ENCODE measurements around the gene GPR26. TPM values are rescaled to one million over a fixed set of nuclear protein-coding genes. Genes with fewer than 3 reads are reported as not detected.

The GPR26 gene
- total and polyA plus RNA-seq, 12 donors = not detected

DNA sequence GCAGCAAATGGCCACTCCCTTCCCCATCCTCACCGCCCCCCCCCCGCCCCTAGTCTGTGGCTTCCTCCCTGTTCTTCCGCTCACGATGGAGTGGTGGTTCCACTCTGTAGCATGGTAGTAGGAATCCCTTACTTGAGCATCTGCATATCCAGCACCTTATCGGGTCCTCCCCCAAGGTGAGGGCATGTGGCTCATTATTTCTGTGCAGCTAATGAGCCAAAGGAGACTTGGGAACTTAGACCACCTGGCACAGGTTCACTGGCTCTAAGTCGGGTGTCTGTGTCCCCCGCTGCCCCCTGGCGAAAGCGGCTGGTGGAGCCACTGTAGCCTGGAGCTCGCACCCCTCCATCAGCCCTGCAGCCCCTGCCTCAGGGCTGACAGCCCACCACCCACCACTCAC, 22.8 kb upstream of the GPR26 start:
- intact Hi-C loops (cut with DNase I) = no loop called here
- H3K4me1 ChIP-seq (replicated peaks in 1 of 2) = no peaks in the 10 kb centered on the region
- H3K27ac ChIP-seq = no peak overlapping the region
- WGBS, 4 donors = 46 to 73% (median 66%) methylated on average over 3 to 10 of the region's 10 CpGs
- no peak overlapping the region for H3K4me3 ChIP-seq
- H3K9me3 ChIP-seq (replicated peaks in 1 of 3) = no peaks in the 10 kb centered on the region
- peaks cover 6% of the 10 kb centered on the region for H3K27me3 ChIP-seq
- no peaks in the 10 kb centered on the region for H3K36me3 ChIP-seq (replicated peaks in 1 of 2)
- no peak for TF ChIP-seq POLR2A (IDR thresholded peaks at IDR 0.05)
- TF ChIP-seq, protein P1, sequence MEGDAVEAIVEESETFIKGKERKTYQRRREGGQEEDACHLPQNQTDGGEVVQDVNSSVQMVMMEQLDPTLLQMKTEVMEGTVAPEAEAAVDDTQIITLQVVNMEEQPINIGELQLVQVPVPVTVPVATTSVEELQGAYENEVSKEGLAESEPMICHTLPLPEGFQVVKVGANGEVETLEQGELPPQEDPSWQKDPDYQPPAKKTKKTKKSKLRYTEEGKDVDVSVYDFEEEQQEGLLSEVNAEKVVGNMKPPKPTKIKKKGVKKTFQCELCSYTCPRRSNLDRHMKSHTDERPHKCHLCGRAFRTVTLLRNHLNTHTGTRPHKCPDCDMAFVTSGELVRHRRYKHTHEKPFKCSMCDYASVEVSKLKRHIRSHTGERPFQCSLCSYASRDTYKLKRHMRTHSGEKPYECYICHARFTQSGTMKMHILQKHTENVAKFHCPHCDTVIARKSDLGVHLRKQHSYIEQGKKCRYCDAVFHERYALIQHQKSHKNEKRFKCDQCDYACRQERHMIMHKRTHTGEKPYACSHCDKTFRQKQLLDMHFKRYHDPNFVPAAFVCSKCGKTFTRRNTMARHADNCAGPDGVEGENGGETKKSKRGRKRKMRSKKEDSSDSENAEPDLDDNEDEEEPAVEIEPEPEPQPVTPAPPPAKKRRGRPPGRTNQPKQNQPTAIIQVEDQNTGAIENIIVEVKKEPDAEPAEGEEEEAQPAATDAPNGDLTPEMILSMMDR (IDR thresholded peaks at IDR 0.05) = no peak
- peak in 2 of 7 donors; percentile 2 to 39 for DNase-seq

DNA sequence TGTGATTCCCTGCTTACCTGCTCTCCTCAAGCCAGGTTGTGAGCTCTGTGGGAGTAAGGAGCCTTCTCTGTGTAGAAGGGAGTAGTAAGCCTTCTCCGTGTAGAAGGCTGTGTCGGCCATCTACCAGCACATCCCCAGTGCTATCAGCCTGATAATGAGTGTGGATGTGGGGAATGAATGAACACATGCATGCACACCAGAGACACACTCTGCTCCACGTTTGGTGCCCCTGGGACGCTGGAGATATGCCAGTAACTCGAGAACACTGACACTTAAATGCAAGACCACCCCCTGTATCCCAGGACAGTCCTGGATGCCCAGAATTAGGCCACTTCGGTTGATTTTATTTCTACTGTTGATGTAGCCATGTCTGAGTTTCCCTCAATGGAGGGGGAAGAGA, 21.1 kb upstream of the GPR26 start:
- peak in 1 of 7 donors; percentile 7 for DNase-seq
- intact Hi-C loops (cut with DNase I) = no loop called here
- 49 to 68% (median 58%) methylated on average over 6 of the region's 6 CpGs for WGBS, 4 donors
- no peaks in the 10 kb centered on the region for H3K4me1 ChIP-seq (replicated peaks in 1 of 2)
- no peaks in the 10 kb centered on the region for H3K9me3 ChIP-seq (replicated peaks in 1 of 3)
- no peak overlapping the region for H3K27ac ChIP-seq
- peaks cover 6% of the 10 kb centered on the region for H3K27me3 ChIP-seq
- H3K36me3 ChIP-seq (replicated peaks in 1 of 2) = no peaks in the 10 kb centered on the region
- no peak overlapping the region for H3K4me3 ChIP-seq
- TF ChIP-seq, protein P1 (IDR thresholded peaks at IDR 0.05) = no peak
- TF ChIP-seq POLR2A (IDR thresholded peaks at IDR 0.05) = no peak

DNA sequence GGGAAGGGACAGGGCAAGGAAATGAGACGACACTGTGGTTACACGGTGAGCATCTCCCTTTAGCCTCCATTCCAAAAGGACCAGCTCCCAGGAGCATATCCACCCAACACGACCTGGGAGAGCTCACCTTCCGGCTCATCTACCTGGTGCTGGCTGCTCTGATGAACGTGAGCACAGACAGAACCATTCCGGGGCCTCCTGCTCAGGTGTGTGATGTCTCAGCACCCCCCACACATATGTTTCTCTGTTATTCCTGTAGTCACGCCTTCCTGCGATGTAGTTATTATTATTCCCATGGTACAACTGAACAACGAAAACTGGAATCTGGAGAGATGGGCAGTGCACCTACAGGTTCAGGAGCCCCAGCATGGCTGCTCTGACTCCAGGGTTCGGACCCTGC, 20.5 kb upstream of the GPR26 start:
- peaks cover 6% of the 10 kb centered on the region for H3K27me3 ChIP-seq
- intact Hi-C loops (cut with DNase I) = no loop called here
- H3K4me1 ChIP-seq (replicated peaks in 1 of 2) = no peaks in the 10 kb centered on the region
- H3K27ac ChIP-seq = no peak overlapping the region
- DNase-seq = peak in 1 of 7 donors; percentile 9
- H3K4me3 ChIP-seq = no peak overlapping the region
- TF ChIP-seq, protein P1 (IDR thresholded peaks at IDR 0.05) = no peak
- no peaks in the 10 kb centered on the region for H3K36me3 ChIP-seq (replicated peaks in 1 of 2)
- no peaks in the 10 kb centered on the region for H3K9me3 ChIP-seq (replicated peaks in 1 of 3)
- WGBS, 4 donors = 70 to 92% (median 74%) methylated on average over 6 to 10 of the region's 10 CpGs

DNA sequence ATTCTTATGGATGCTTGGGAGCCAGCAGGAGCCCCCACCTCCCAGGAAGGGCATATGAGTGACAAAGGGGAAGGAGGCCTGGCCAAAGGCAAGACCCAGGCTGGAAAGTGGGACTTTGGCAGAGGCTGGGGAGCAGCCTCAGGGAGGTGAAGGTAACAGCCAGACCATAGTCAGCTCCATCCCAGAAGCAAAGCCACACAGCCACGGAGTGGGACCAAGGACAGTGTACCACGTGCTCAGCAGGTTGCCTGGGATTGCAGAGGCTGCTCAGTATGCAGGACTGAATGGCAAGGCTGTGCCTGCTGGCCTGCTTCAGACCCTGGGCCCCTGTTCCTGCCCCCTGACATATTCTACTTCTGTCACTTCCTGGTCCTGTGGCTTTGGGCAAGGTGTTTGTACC, 17.6 kb upstream of the GPR26 start:
- Histone ChIP-seq H3K9me3 (replicated peaks in 1 of 3) (no peaks in the 10 kb centered on the region), H3K4me1 (replicated peaks in 1 of 2) (no peaks in the 10 kb centered on the region), H3K27ac (no peak overlapping the region), H3K4me3 (no peak overlapping the region), H3K36me3 (replicated peaks in 1 of 2) (no peaks in the 10 kb centered on the region), H3K27me3 (peaks cover 6% of the 10 kb centered on the region)
- TF ChIP-seq, protein P1 (IDR thresholded peaks at IDR 0.05) = no peak
- TF ChIP-seq POLR2A (IDR thresholded peaks at IDR 0.05) = no peak
- WGBS, 4 donors = 10 to 39% (median 24%) methylated on average over 2 of the region's 2 CpGs; no CpG with 5 or more reads in 1 of the 4 donors
- intact Hi-C loops (cut with DNase I) = no loop called here
- peak in 2 of 7 donors; percentile 6 to 28 for DNase-seq
